ENCODE results near the gene FBLN2. TPM values are rescaled to one million over a fixed set of nuclear protein-coding genes. Genes with fewer than 3 reads are reported as not detected.
"Not testable (repeated sequence)": the region's sequence is repeated elsewhere in the genome, so short reads cannot be mapped to it uniquely, and the experiment has no call there.

FBLN2 gene
- 34.2 TPM for polyA plus RNA-seq (ENCODE audit: insufficient read length)

- peak; percentile 79 for DNase-seq
Observed at GRCh38 chr3:13548696-13549622, at the start of gene FBLN2. Gene FBLN2 (plus strand): TSS chr3:13549125. CDS start chr3:13570356, 21,231 bp downstream.

- not testable (repeated sequence) for DNase-seq
Observed at GRCh38 chr3:13499246-13499645, 49.7 kb upstream of the FBLN2 start.

DNA sequence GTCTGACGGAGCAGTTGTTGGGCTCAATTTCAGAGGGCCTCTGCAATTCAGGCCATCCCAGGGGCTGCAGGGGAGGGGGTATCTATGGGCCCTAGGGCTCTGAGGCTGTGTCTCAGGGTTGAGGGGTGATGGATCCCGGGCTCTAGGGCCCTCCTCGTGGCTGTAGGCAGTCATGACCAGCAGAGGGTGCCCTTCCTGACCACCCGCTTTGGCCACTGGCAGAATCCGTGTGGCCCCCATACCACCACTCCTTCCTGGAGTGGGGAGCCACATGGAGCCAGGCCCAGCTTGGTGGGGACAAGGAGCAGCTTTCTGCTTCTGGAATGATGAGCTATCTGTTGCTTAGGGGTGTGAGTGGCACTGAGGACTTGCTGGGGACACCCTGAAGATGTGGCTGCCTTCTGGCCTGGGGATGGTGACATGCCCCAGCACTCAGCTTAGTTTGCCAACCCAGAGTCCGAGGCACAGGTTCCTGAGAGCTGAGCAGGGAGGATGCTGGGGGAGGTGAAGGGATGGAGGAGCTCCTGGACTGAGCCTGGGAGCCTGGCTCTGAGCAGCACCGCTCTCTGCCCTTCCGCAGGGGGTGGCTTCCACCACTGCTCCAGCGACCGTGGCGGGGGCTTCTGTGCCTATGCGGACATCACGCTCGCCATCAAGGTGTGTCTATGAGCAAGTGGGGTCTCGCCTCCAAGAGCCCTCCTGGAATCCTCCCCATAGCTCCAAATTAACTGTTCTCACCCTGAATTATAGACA lies 48.6 kb upstream of the FBLN2 start:
- no peak for DNase-seq

GRCh38 chr3:13501056-13501455 lies 47.9 kb upstream of the FBLN2 start:
- no peak for DNase-seq

DNA sequence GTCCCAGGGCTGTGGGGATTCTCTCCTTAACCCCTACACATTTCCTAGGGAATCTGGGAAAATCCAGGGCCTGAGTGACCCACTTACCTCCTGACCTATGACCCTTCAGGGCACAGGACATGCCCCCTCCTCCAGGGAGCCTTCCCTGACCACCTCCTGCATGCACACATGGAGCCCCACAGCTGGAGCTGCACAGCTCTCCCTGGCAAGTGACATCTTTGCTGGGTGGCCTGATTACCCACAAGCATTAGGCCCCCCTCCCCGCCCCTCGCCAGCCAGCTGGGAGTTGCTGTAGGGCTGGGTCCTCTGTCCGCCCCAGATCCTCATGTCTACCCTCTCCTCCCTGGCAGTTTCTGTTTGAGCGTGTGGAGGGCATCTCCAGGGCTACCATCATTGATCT lies 47.4 kb upstream of the FBLN2 start:
- DNase-seq: no peak

DNA sequence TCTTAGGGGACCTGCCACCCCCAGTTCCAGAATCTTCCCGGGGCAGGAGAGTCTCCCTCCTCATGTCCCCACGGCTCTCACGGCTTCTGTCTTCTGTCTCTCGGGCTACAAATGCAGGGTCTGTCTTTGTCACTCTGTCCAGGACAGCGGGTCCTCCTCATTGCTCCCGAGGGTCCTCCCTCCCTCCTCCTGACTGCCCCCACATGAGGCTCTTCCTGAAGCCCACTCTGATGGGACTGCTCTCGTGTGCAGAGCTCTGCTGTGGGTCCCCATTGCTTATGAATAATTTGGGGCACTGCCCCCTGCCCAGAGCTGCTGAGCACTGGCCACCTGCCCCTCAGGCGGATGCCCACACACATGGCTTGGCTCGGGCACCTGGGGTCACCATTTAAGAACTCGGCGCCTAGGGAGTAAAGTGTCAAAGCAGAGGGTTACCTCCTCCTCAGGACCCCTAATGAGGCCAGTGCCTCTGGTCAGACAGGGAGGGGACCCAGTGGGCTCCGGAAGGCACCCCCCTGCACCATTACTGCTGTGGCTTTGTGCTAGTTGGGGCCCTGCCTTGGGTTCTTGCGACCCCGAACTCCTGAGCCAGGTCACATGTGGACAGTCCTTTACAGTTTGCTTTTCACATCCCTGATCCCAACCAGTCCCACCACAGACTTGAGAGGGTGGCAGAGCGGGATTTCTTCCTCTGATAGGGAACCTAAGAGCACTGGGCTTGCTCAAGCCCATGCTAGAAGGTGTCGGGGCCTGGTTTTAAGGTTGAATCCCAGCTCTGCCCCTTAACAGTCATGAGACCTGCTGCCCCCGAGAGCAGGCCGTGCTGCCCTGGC lies 46.8 kb upstream of the FBLN2 start:
- no peak for DNase-seq

- no peak for DNase-seq
Observed at GRCh38 chr3:13502791-13503060, 46.2 kb upstream of the FBLN2 start.

DNA sequence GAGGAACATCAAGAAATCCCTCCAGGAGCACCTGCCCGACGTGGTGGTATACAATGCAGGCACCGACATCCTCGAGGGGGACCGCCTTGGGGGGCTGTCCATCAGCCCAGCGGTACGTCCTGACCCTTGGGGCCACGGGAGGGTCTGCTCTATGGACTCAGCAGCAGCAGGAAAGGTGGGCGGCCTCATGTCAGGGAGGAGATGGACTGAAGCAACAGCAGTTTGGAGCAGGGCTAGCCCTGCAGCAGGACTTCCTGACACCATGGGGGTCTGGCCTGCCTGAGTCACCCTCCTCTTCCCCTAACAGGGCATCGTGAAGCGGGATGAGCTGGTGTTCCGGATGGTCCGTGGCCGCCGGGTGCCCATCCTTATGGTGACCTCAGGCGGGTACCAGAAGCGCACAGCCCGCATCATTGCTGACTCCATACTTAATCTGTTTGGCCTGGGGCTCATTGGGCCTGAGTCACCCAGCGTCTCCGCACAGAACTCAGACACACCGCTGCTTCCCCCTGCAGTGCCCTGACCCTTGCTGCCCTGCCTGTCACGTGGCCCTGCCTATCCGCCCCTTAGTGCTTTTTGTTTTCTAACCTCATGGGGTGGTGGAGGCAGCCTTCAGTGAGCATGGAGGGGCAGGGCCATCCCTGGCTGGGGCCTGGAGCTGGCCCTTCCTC lies 44.6 kb upstream of the FBLN2 start:
- DNase-seq: no peak

DNA sequence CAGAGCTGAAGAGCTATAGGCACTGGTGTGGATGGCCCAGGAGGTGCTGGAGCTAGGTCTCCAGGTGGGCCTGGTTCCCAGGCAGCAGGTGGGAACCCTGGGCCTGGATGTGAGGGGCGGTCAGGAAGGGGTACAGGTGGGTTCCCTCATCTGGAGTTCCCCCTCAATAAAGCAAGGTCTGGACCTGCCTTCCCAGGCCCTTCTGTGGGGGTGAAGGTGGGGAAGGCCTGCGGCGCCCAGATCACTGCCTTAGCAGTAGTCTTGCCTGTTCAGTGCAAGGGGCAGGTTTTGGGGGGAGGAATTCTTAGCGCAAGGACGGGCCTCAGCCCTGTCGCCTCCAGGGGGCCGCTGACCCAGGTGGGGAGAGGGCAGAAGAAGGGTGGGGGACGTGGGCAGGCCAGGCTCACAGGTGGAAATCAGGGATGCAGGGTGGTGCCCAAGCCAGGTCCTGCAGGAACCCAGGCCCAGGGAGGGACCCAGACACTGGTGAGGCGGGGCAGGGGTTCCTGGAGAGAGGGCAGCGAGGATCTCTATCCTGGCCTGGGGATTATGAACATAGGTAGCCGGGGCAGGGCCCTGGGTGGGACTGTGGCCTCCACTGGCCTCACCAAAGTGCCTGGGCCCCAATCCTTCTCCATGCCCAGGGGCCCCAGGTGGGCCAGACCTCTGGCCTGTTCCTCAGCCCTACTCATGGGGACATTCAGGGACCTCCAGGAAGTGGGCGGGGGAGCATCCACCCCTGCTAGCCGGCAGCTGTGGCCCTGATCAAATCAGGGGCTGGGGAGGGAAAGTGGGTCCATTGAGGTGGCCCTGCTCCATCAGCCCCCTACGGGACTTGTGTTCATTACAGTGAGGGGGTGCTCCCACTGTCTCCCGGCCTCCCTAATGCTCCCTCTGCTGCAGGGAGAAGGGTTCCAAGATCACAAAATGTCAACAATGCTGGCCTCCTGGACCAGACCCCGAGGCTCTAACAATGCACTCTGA lies 43.5 kb upstream of the FBLN2 start:
- no peak for DNase-seq

DNA sequence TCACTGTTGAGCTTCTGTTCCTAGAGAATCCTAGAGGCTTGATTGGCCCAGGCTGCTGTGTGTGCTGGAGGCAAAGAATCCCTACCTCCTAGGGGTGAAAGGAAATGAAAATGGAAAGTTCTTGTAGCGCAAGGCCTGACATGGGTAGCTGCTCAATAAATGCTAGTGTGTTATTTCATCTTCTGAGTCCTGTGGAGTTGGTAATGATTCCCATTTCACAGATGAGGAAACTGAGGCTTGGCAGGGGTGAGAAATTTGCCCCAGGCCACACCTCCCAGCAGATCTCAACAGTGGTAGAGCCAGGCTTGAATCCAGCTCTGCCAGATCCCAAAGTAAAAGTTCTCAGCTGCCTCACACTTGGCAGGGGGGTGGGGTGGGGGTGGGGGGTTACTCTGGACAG lies 42.7 kb upstream of the FBLN2 start:
- no peak for DNase-seq

DNA sequence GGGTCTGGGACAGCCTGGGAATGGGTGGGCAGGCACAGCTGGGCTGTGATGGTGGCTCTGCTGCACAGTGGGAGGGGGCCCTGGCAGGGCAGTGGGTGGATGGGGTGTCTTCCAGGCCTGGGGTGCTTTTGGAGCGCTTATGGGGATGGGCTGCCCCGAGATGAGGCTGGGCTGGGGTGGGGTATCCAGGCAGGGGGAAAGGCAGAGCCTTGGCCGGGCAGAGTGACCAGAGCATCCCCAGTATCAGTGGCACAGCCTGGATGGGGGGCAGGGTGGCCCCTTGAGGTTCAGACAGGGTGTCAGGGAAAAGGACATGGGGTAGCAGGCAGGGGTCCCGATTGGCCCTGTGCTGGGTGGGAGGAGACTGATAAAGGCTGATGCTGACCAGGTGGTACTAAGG lies 42.2 kb upstream of the FBLN2 start:
- no peak for DNase-seq

DNA sequence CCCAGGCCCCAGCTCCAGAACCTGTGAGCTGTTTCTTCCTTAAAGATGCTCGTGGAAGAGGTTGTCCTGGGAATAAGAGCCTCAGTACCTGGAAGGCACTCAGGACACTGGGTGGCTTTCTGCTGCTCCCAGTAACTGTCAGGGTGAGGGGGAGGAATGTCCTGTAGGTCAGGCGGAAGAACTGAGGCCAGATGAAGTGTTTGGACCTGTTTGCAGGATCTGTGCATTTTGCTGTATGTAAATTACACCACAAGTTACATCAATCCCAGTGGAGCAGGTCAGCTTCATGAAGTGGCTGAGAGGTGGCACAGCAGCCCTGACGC lies 41.7 kb upstream of the FBLN2 start:
- no peak for DNase-seq

GRCh38 chr3:13507570-13508339 lies 41.2 kb upstream of the FBLN2 start:
- peak; percentile 29 for DNase-seq

DNA sequence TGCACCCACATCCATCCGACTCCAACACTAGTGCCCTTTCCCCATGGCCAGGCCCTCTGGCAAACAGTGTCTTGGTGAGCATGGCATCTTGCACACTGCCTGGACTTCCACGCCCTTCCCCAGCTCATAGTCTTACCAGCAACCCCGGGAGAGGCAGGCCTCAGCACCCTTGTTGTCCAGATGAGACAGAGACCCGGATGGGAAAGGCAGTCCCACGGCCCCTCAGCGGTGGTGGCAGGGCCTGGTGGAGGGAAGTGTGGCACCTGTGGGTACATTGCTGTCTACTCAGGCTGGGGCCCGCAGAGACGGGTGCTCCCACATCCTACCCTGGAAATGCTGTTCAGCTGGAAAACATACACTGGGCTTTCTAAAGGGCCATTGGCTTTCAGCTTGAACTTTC lies 40.4 kb upstream of the FBLN2 start:
- no peak for DNase-seq

DNA sequence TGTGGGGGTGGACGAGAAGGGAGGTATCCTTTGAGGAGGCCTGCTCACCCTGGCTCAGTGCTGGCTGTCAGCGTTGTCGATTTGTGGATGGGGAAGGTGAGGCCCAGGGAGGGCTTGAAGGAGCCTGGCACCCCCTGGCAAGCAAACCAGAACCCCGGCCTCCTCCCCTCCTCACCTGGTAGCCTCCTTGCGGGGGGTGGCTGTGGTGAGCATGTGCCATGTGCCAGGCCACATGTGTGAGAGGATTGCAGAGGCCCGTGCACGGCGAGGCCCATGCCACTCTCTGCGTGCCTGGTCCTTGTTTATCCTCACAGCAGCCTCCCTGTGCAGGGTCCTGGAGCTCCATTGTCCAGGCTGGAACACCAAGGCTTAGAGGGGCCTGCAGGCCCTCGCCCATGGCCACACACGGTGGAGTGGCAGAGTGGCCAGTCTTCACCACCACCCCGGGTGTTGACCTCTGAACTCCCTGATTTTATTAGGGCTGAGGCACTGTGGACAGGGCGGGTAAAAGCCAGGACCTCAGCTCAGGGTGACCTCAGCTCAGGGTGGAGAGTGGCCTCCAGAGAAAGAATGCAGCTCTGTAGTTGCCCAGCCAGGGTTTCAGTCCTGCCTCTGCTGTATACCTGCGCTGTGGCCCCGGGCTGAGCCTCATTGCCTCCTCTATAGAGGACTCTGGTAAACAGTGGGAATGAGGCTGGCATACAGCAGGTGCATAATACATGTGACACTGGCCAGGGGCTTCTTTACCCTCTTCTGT lies 39.7 kb upstream of the FBLN2 start:
- no peak for DNase-seq

- DNase-seq: no peak
Observed at GRCh38 chr3:13509816-13510192, 39.1 kb upstream of the FBLN2 start.

DNA sequence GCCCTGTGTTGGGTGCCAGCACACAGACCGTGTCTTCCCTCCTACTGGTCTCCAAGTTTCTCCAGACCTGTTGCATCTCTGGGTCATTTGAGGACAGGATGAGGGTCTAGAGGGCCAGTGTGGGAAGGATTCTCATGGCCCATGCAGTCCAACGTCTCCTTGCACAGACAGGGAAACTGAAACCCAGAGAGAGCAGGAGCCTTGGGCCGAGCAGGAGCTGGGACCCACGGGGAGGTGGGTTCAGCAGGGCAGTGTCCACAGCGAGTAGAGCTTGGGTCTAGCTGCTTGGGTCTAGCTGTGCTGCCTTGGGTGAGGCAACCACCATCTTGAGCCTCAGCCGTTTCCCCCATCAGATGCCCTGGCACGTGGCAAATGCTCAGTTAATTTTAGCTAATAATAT lies 36.5 kb upstream of the FBLN2 start:
- DNase-seq: no peak

DNA sequence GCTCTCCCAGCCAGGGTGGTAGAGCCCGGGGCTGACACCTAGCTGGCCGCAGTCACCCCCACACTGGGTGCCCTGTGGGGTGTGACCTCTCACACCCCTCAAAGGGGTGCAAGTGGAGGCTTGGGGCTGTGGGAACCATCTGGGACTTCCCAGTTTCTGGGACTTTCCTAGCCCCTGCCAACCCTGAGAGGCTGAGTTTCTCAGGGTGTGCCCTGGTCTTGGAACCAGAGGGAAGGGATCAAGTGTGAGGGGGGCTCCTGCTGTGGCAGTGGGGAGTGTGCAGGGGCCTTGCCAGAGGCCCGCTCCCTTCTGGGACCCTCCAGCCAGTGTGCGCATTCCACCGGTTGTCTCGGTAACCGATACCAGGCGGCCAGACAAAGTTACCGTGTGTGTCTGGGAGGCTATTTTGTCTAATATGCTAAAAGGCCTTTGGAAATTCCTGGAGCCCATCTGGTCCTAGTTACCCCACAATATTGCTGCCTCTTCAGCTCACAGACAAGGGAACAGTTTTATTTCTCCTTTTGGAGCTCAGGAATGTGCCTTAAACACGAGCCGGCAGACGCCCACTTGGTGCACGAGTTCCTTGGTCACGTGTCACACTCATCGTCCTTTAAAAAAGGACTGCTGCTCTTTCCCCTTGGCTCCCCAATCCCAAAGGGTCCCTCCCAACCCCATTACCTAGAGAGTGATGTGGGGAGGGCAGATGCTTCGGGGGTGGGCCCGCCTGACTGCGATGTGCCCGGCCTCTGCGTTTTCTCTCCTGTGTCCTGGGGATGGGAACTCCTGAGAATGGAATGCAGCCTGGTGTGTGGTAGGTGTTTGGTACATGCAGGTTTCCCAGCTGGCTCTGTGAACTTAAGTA lies 35.6 kb upstream of the FBLN2 start:
- DNase-seq: peak; percentile 64
